GM18499 (cell line): ENCODE results near the gene MESD.
"Not testable (repeated sequence)": the region's sequence is repeated elsewhere in the genome, so short reads cannot be mapped to it uniquely, and the experiment has no call there.

ENCODE experiments used
- ATAC-seq: cut with Tn5 transposase; IDR thresholded peaks from one replicate; pipeline ENCODE4 v1.9.1; 2021; ENCODE audit warnings: moderate number of reproducible peaks; ENCODE audit not compliant: insufficient read depth, unreplicated experiment

The MESD gene

GRCh38 chr15:80967451-80967850 lies 22.2 kb downstream of the MESD start:
- no peak for ATAC-seq

- ATAC-seq = no peak
Measured at GRCh38 chr15:80966431-80967197, 23.0 kb downstream of the MESD start.

GRCh38 chr15:80965454-80965853 lies 24.2 kb downstream of the MESD start:
- ATAC-seq = not testable (repeated sequence)

- no peak for ATAC-seq
Measured at GRCh38 chr15:80958818-80959495, 30.7 kb downstream of the MESD start.

- no peak for ATAC-seq
Measured at GRCh38 chr15:80957976-80958375, 31.6 kb downstream of the MESD start.

- no peak for ATAC-seq
Measured at GRCh38 chr15:80957556-80957955, 32.1 kb downstream of the MESD start.

- ATAC-seq = peak; percentile 49
Measured at GRCh38 chr15:80955571-80956452, 33.8 kb downstream of the MESD start.

- no peak for ATAC-seq
Measured at GRCh38 chr15:80953953-80954778, 35.5 kb downstream of the MESD start.

GRCh38 chr15:80953001-80953952 lies 36.3 kb downstream of the MESD start:
- ATAC-seq = no peak

GRCh38 chr15:80951941-80952340 lies 37.7 kb downstream of the MESD start:
- ATAC-seq = no peak

GRCh38 chr15:80950291-80951078 lies 39.1 kb downstream of the MESD start:
- ATAC-seq = no peak

GRCh38 chr15:80949756-80950155 lies 39.9 kb downstream of the MESD start:
- ATAC-seq = no peak

- no peak for ATAC-seq
Measured at GRCh38 chr15:80948651-80949292, 40.8 kb downstream of the MESD start.

GRCh38 chr15:80946576-80946975 lies 43.0 kb downstream of the MESD start:
- ATAC-seq = no peak

GRCh38 chr15:80945605-80946004 lies 44.0 kb downstream of the MESD start:
- no peak for ATAC-seq

- ATAC-seq = no peak
Measured at GRCh38 chr15:80944818-80945217, 44.8 kb downstream of the MESD start.

GRCh38 chr15:80942746-80943565 lies 46.7 kb downstream of the MESD start:
- no peak for ATAC-seq
